Neural crest cell (in vitro differentiated cells): ENCODE results near the gene KTN1. TPM values are rescaled to one million over a fixed set of nuclear protein-coding genes. Genes with fewer than 3 reads are reported as not detected.

Experiments used
- DNase-seq: peaks from one replicate; pipeline ENCODE4 v3.0.0; 2021; ENCODE audit warnings: low read depth, mixed read lengths, low spot score
- H3K27ac Mint-ChIP-seq: one replicate; pipeline ENCODE4 v1.8.0; 2021; ENCODE audit warnings: mild to moderate bottlenecking, mixed read lengths; ENCODE audit not compliant: unreplicated experiment
- H3K27me3 Mint-ChIP-seq: 2 replicates; pipeline ENCODE4 v1.8.0; 2021; ENCODE audit warnings: low read depth, mild to moderate bottlenecking, mixed read lengths
- H3K36me3 Mint-ChIP-seq: 2 replicates; pipeline ENCODE4 v1.8.0; 2021; ENCODE audit warnings: low read depth, mild to moderate bottlenecking, mixed read lengths
- H3K4me1 Mint-ChIP-seq: 2 replicates; pipeline ENCODE4 v1.8.0; 2021; ENCODE audit warnings: mixed read lengths
- H3K4me3 Mint-ChIP-seq: one replicate; pipeline ENCODE4 v1.8.0; 2021; ENCODE audit warnings: mild to moderate bottlenecking, mixed read lengths
- H3K9me3 Mint-ChIP-seq: 2 replicates; pipeline ENCODE4 v1.8.0; 2021; ENCODE audit warnings: mixed read lengths
- CTCF ChIP-seq: fragments of 200-600 bp; sonication (generic); conservative IDR thresholded peaks from 2 replicates; pipeline ENCODE4 v1.5.0; 2021; ENCODE audit warnings: antibody characterized with exemption, mild to moderate bottlenecking
- total RNA-seq: library from RNA; stranded (reverse); gene quantifications from 2 replicates; pipeline ENCODE4 v1.2.1, GENCODE V29; 2021

The KTN1 gene
- total RNA-seq, 1 donor from 2014 or later = 118 TPM

GRCh38 chr14:55686713-55687112 is 106.7 kb downstream of the KTN1 start:
- TF ChIP-seq CTCF = no peak
- Mint-ChIP-seq H3K9me3 (no peaks in the 10 kb centered on the region), H3K27me3 (no peaks in the 10 kb centered on the region), H3K27ac (no peak overlapping the region), H3K4me1 (no peaks in the 10 kb centered on the region), H3K4me3 (no peak overlapping the region), H3K36me3 (peaks cover 21% of the 10 kb centered on the region)
- DNase-seq = no peak

GRCh38 chr14:55688566-55688965 is 108.6 kb downstream of the KTN1 start:
- Mint-ChIP-seq H3K4me1 (no peaks in the 10 kb centered on the region), H3K27me3 (no peaks in the 10 kb centered on the region), H3K4me3 (no peak overlapping the region), H3K36me3 (peaks cover 21% of the 10 kb centered on the region), H3K27ac (no peak overlapping the region), H3K9me3 (no peaks in the 10 kb centered on the region)
- DNase-seq = no peak
- no peak for TF ChIP-seq CTCF

GRCh38 chr14:55689981-55690871 is 110.2 kb downstream of the KTN1 start:
- Mint-ChIP-seq H3K4me3 (no peak overlapping the region), H3K9me3 (no peaks in the 10 kb centered on the region), H3K4me1 (no peaks in the 10 kb centered on the region), H3K27me3 (no peaks in the 10 kb centered on the region), H3K36me3 (peaks cover 21% of the 10 kb centered on the region), H3K27ac (no peak overlapping the region)
- no peak for TF ChIP-seq CTCF
- no peak for DNase-seq

- Mint-ChIP-seq H3K4me1 (no peaks in the 10 kb centered on the region), H3K9me3 (no peaks in the 10 kb centered on the region), H3K4me3 (no peak overlapping the region), H3K27me3 (no peaks in the 10 kb centered on the region), H3K27ac (no peak overlapping the region), H3K36me3 (peaks cover 12% of the 10 kb centered on the region)
- DNase-seq = no peak
- no peak for TF ChIP-seq CTCF
These were observed 111.7 kb downstream of the KTN1 start for GRCh38 chr14:55691659-55692058.

- H3K9me3 Mint-ChIP-seq = no peaks in the 10 kb centered on the region
- H3K4me3 Mint-ChIP-seq = no peak overlapping the region
- H3K36me3 Mint-ChIP-seq = no peaks in the 10 kb centered on the region
These were observed 113.9 kb downstream of the KTN1 start for GRCh38 chr14:55693904-55694303.

More at GRCh38 chr14:55693904-55694303, 113.9 kb downstream of the KTN1 start:
- no peaks in the 10 kb centered on the region for H3K27me3 Mint-ChIP-seq
- no peak for TF ChIP-seq CTCF
- DNase-seq = no peak
- no peak overlapping the region for H3K27ac Mint-ChIP-seq
- H3K4me1 Mint-ChIP-seq = no peaks in the 10 kb centered on the region
